Ishikawa (cell line): ENCODE data around the gene OR1K1.

Experiments used
- CEBPB ChIP-seq: IDR thresholded peaks from 2 replicates; pipeline ENCODE4 v1.6.1; 2012
- CREB1 ChIP-seq: IDR thresholded peaks from 2 replicates; pipeline ENCODE4 v1.6.1; 2012; ENCODE audit warnings: low read depth
- EGR1 ChIP-seq: IDR thresholded peaks from 2 replicates; pipeline ENCODE4 v1.6.1; 2012
- EP300 ChIP-seq: IDR thresholded peaks from 2 replicates; pipeline ENCODE4 v1.6.1; 2012; ENCODE audit warnings: borderline replicate concordance
- FOXM1 ChIP-seq: IDR thresholded peaks from 2 replicates; pipeline ENCODE4 v1.6.1; 2012; ENCODE audit warnings: low read depth, borderline replicate concordance
- MAX ChIP-seq: IDR thresholded peaks from 2 replicates; pipeline ENCODE4 v1.6.1; 2012
- NFIC ChIP-seq: IDR thresholded peaks from 2 replicates; pipeline ENCODE4 v1.6.1; 2012
- RAD21 ChIP-seq: IDR thresholded peaks from 2 replicates; pipeline ENCODE4 v1.6.1; 2012; ENCODE audit warnings: low read depth
- TAF1 ChIP-seq: IDR thresholded peaks from 2 replicates; pipeline ENCODE4 v1.6.1; 2012; ENCODE audit warnings: low read depth, mild to moderate bottlenecking
- TCF12 ChIP-seq: IDR thresholded peaks from 2 replicates; pipeline ENCODE4 v1.6.1; 2012; ENCODE audit warnings: low read depth
- TEAD4 ChIP-seq: IDR thresholded peaks from 2 replicates; pipeline ENCODE4 v1.6.1; 2012
- YY1 ChIP-seq: IDR thresholded peaks from 2 replicates; pipeline ENCODE4 v1.6.1; 2012; ENCODE audit warnings: low read depth
- TF ChIP-seq, protein P1 (sequence below): IDR thresholded peaks from 2 replicates; pipeline ENCODE4 v1.6.1; 2012
- TF ChIP-seq, protein P2 (sequence below): IDR thresholded peaks from 2 replicates; pipeline ENCODE4 v1.6.1; 2012; ENCODE audit warnings: low read depth, mild to moderate bottlenecking

DNA sequence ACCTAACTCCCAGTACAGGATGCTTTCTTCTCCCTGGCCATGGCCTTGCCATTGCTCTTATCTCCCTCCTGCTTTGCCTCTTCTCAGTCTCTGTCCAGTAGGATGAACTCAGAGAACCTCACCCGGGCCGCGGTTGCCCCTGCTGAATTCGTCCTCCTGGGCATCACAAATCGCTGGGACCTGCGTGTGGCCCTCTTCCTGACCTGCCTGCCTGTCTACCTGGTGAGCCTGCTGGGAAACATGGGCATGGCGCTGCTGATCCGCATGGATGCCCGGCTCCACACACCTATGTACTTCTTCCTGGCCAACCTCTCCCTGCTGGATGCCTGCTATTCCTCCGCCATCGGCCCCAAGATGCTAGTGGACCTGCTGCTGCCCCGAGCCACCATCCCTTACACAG, 11.1 kb upstream of the OR1K1 start, which contains the start of gene OR5C1:
- TF ChIP-seq CEBPB (no peak), CREB1 (no peak), TEAD4 (no peak), EP300 (no peak), YY1 (no peak), TCF12 (no peak), RAD21 (no peak), TAF1 (no peak), FOXM1 (no peak), NFIC (no peak), MAX (no peak), EGR1 (no peak)
- TF ChIP-seq, protein P1, sequence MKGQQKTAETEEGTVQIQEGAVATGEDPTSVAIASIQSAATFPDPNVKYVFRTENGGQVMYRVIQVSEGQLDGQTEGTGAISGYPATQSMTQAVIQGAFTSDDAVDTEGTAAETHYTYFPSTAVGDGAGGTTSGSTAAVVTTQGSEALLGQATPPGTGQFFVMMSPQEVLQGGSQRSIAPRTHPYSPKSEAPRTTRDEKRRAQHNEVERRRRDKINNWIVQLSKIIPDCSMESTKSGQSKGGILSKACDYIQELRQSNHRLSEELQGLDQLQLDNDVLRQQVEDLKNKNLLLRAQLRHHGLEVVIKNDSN: no peak
- TF ChIP-seq, protein P2, sequence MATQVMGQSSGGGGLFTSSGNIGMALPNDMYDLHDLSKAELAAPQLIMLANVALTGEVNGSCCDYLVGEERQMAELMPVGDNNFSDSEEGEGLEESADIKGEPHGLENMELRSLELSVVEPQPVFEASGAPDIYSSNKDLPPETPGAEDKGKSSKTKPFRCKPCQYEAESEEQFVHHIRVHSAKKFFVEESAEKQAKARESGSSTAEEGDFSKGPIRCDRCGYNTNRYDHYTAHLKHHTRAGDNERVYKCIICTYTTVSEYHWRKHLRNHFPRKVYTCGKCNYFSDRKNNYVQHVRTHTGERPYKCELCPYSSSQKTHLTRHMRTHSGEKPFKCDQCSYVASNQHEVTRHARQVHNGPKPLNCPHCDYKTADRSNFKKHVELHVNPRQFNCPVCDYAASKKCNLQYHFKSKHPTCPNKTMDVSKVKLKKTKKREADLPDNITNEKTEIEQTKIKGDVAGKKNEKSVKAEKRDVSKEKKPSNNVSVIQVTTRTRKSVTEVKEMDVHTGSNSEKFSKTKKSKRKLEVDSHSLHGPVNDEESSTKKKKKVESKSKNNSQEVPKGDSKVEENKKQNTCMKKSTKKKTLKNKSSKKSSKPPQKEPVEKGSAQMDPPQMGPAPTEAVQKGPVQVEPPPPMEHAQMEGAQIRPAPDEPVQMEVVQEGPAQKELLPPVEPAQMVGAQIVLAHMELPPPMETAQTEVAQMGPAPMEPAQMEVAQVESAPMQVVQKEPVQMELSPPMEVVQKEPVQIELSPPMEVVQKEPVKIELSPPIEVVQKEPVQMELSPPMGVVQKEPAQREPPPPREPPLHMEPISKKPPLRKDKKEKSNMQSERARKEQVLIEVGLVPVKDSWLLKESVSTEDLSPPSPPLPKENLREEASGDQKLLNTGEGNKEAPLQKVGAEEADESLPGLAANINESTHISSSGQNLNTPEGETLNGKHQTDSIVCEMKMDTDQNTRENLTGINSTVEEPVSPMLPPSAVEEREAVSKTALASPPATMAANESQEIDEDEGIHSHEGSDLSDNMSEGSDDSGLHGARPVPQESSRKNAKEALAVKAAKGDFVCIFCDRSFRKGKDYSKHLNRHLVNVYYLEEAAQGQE: no peak
